Measurements from ENCODE around the gene ZNF827.

Gene ZNF827

GRCh38 chr4:145887241-145887991 lies 51.2 kb downstream of the ZNF827 start:
- Histone ChIP-seq H3K36me3 (ENCODE audit: control insufficient read depth, insufficient read depth, low read length) (peaks cover 39% of the 10 kb centered on the region), H3K4me3 (ENCODE audit: low read depth, low read length) (peak overlapping the region; percentile 8; the same call in 1 of the 2 replicates), H3K9ac (ENCODE audit: low read depth, low read length) (0 out of 2 replicates have a peak overlapping the region, but pooled peaks have one; percentile 25), H3K27me3 (ENCODE audit: control insufficient read depth, insufficient read depth, low read length) (no peaks in the 10 kb centered on the region), H3K4me1 (ENCODE audit: control insufficient read depth, insufficient read depth, low read length) (peaks cover 65% of the 10 kb centered on the region), H3K9me3 (ENCODE audit: control insufficient read depth, insufficient read depth, low read length) (no peaks in the 10 kb centered on the region), H3K27ac (ENCODE audit: low read depth, low read length) (peak overlapping the region; percentile 92)

GRCh38 chr4:145886871-145887240 lies 51.8 kb downstream of the ZNF827 start:
- peaks cover 71% of the 10 kb centered on the region for H3K4me1 ChIP-seq (ENCODE audit: control insufficient read depth, insufficient read depth, low read length)
- peaks cover 36% of the 10 kb centered on the region for H3K36me3 ChIP-seq (ENCODE audit: control insufficient read depth, insufficient read depth, low read length)
- no peaks in the 10 kb centered on the region for H3K9me3 ChIP-seq (ENCODE audit: control insufficient read depth, insufficient read depth, low read length)
- peak overlapping the region; percentile 92 for H3K27ac ChIP-seq (ENCODE audit: low read depth, low read length)
- H3K9ac ChIP-seq (ENCODE audit: low read depth, low read length) = no peak overlapping the region
- no peaks in the 10 kb centered on the region for H3K27me3 ChIP-seq (ENCODE audit: control insufficient read depth, insufficient read depth, low read length)
- H3K4me3 ChIP-seq (ENCODE audit: low read depth, low read length) = no peak overlapping the region

GRCh38 chr4:145885666-145886065 lies 53.0 kb downstream of the ZNF827 start:
- Histone ChIP-seq H3K9ac (ENCODE audit: low read depth, low read length) (no peak overlapping the region), H3K4me3 (ENCODE audit: low read depth, low read length) (no peak overlapping the region), H3K36me3 (ENCODE audit: control insufficient read depth, insufficient read depth, low read length) (peaks cover 27% of the 10 kb centered on the region), H3K27me3 (ENCODE audit: control insufficient read depth, insufficient read depth, low read length) (no peaks in the 10 kb centered on the region), H3K27ac (ENCODE audit: low read depth, low read length) (no peak overlapping the region), H3K4me1 (ENCODE audit: control insufficient read depth, insufficient read depth, low read length) (peaks cover 75% of the 10 kb centered on the region), H3K9me3 (ENCODE audit: control insufficient read depth, insufficient read depth, low read length) (no peaks in the 10 kb centered on the region)

- H3K27ac ChIP-seq (ENCODE audit: low read depth, low read length) = no peak overlapping the region
- peaks cover 72% of the 10 kb centered on the region for H3K4me1 ChIP-seq (ENCODE audit: control insufficient read depth, insufficient read depth, low read length)
- no peak overlapping the region for H3K4me3 ChIP-seq (ENCODE audit: low read depth, low read length)
- no peaks in the 10 kb centered on the region for H3K27me3 ChIP-seq (ENCODE audit: control insufficient read depth, insufficient read depth, low read length)
- no peak overlapping the region for H3K9ac ChIP-seq (ENCODE audit: low read depth, low read length)
- H3K9me3 ChIP-seq (ENCODE audit: control insufficient read depth, insufficient read depth, low read length) = no peaks in the 10 kb centered on the region
- peaks cover 34% of the 10 kb centered on the region for H3K36me3 ChIP-seq (ENCODE audit: control insufficient read depth, insufficient read depth, low read length)
These were observed 53.8 kb downstream of the ZNF827 start for GRCh38 chr4:145884775-145885174.

GRCh38 chr4:145883101-145883694 lies 55.4 kb downstream of the ZNF827 start:
- Histone ChIP-seq H3K9ac (ENCODE audit: low read depth, low read length) (no peak overlapping the region), H3K9me3 (ENCODE audit: control insufficient read depth, insufficient read depth, low read length) (no peaks in the 10 kb centered on the region), H3K27ac (ENCODE audit: low read depth, low read length) (no peak overlapping the region), H3K27me3 (ENCODE audit: control insufficient read depth, insufficient read depth, low read length) (no peaks in the 10 kb centered on the region), H3K36me3 (ENCODE audit: control insufficient read depth, insufficient read depth, low read length) (peaks cover 35% of the 10 kb centered on the region), H3K4me1 (ENCODE audit: control insufficient read depth, insufficient read depth, low read length) (peaks cover 65% of the 10 kb centered on the region), H3K4me3 (ENCODE audit: low read depth, low read length) (no peak overlapping the region)

GRCh38 chr4:145882604-145883003 lies 56.0 kb downstream of the ZNF827 start:
- Histone ChIP-seq H3K27me3 (ENCODE audit: control insufficient read depth, insufficient read depth, low read length) (no peaks in the 10 kb centered on the region), H3K9me3 (ENCODE audit: control insufficient read depth, insufficient read depth, low read length) (no peaks in the 10 kb centered on the region), H3K36me3 (ENCODE audit: control insufficient read depth, insufficient read depth, low read length) (peaks cover 41% of the 10 kb centered on the region), H3K4me1 (ENCODE audit: control insufficient read depth, insufficient read depth, low read length) (peaks cover 59% of the 10 kb centered on the region), H3K4me3 (ENCODE audit: low read depth, low read length) (no peak overlapping the region), H3K27ac (ENCODE audit: low read depth, low read length) (no peak overlapping the region), H3K9ac (ENCODE audit: low read depth, low read length) (no peak overlapping the region)

- Histone ChIP-seq H3K36me3 (ENCODE audit: control insufficient read depth, insufficient read depth, low read length) (peaks cover 47% of the 10 kb centered on the region), H3K9me3 (ENCODE audit: control insufficient read depth, insufficient read depth, low read length) (no peaks in the 10 kb centered on the region), H3K4me3 (ENCODE audit: low read depth, low read length) (no peak overlapping the region), H3K27me3 (ENCODE audit: control insufficient read depth, insufficient read depth, low read length) (no peaks in the 10 kb centered on the region), H3K4me1 (ENCODE audit: control insufficient read depth, insufficient read depth, low read length) (peaks cover 53% of the 10 kb centered on the region), H3K9ac (ENCODE audit: low read depth, low read length) (no peak overlapping the region), H3K27ac (ENCODE audit: low read depth, low read length) (no peak overlapping the region)
These were observed 56.6 kb downstream of the ZNF827 start for GRCh38 chr4:145881989-145882388.

- no peaks in the 10 kb centered on the region for H3K27me3 ChIP-seq (ENCODE audit: control insufficient read depth, insufficient read depth, low read length)
- no peaks in the 10 kb centered on the region for H3K9me3 ChIP-seq (ENCODE audit: control insufficient read depth, insufficient read depth, low read length)
- no peak overlapping the region for H3K27ac ChIP-seq (ENCODE audit: low read depth, low read length)
- H3K4me3 ChIP-seq (ENCODE audit: low read depth, low read length) = no peak overlapping the region
- H3K4me1 ChIP-seq (ENCODE audit: control insufficient read depth, insufficient read depth, low read length) = peaks cover 48% of the 10 kb centered on the region
- H3K9ac ChIP-seq (ENCODE audit: low read depth, low read length) = no peak overlapping the region
- H3K36me3 ChIP-seq (ENCODE audit: control insufficient read depth, insufficient read depth, low read length) = peaks cover 51% of the 10 kb centered on the region
These were observed 57.0 kb downstream of the ZNF827 start for GRCh38 chr4:145881576-145881975.

- Histone ChIP-seq H3K4me1 (ENCODE audit: control insufficient read depth, insufficient read depth, low read length) (peaks cover 39% of the 10 kb centered on the region), H3K27ac (ENCODE audit: low read depth, low read length) (no peak overlapping the region), H3K9ac (ENCODE audit: low read depth, low read length) (no peak overlapping the region), H3K9me3 (ENCODE audit: control insufficient read depth, insufficient read depth, low read length) (no peaks in the 10 kb centered on the region), H3K4me3 (ENCODE audit: low read depth, low read length) (no peak overlapping the region), H3K36me3 (ENCODE audit: control insufficient read depth, insufficient read depth, low read length) (peaks cover 51% of the 10 kb centered on the region), H3K27me3 (ENCODE audit: control insufficient read depth, insufficient read depth, low read length) (no peaks in the 10 kb centered on the region)
These were observed 58.2 kb downstream of the ZNF827 start for GRCh38 chr4:145880355-145880960.

- Histone ChIP-seq H3K9me3 (ENCODE audit: control insufficient read depth, insufficient read depth, low read length) (no peaks in the 10 kb centered on the region), H3K27me3 (ENCODE audit: control insufficient read depth, insufficient read depth, low read length) (no peaks in the 10 kb centered on the region), H3K9ac (ENCODE audit: low read depth, low read length) (no peak overlapping the region), H3K36me3 (ENCODE audit: control insufficient read depth, insufficient read depth, low read length) (peaks cover 48% of the 10 kb centered on the region), H3K4me1 (ENCODE audit: control insufficient read depth, insufficient read depth, low read length) (peaks cover 34% of the 10 kb centered on the region), H3K27ac (ENCODE audit: low read depth, low read length) (no peak overlapping the region), H3K4me3 (ENCODE audit: low read depth, low read length) (no peak overlapping the region)
These were observed 59.0 kb downstream of the ZNF827 start for GRCh38 chr4:145879598-145879997.

All from HUES48 (cell line).